PFSK-1 (cell line): ENCODE data around the gene TMEM176A.

Experiments
- POLR2AphosphoS5 ChIP-seq: IDR thresholded peaks from 2 replicates; pipeline ENCODE4 v1.6.1; 2012; ENCODE audit warnings: low read depth, mild to moderate bottlenecking, control low read depth, low read length, moderate library complexity
- TF ChIP-seq, protein P1 (sequence below), 2 experiments: IDR thresholded peaks; 2 replicates each; pipeline versions ENCODE4 v1.6.1 to v1.8.0; 2011 to 2012; ENCODE audit warnings: low read depth in 2 of 2, low read length in 2 of 2, control low read depth in 1 of 2, inconsistent platforms in 1 of 2, mild to moderate bottlenecking in 1 of 2, moderate library complexity in 1 of 2; ENCODE audit not compliant: insufficient read depth in 1 of 2

GRCh38 chr7:150828384-150828783 is 27.8 kb downstream of the TMEM176A start:
- TF ChIP-seq, protein P1, sequence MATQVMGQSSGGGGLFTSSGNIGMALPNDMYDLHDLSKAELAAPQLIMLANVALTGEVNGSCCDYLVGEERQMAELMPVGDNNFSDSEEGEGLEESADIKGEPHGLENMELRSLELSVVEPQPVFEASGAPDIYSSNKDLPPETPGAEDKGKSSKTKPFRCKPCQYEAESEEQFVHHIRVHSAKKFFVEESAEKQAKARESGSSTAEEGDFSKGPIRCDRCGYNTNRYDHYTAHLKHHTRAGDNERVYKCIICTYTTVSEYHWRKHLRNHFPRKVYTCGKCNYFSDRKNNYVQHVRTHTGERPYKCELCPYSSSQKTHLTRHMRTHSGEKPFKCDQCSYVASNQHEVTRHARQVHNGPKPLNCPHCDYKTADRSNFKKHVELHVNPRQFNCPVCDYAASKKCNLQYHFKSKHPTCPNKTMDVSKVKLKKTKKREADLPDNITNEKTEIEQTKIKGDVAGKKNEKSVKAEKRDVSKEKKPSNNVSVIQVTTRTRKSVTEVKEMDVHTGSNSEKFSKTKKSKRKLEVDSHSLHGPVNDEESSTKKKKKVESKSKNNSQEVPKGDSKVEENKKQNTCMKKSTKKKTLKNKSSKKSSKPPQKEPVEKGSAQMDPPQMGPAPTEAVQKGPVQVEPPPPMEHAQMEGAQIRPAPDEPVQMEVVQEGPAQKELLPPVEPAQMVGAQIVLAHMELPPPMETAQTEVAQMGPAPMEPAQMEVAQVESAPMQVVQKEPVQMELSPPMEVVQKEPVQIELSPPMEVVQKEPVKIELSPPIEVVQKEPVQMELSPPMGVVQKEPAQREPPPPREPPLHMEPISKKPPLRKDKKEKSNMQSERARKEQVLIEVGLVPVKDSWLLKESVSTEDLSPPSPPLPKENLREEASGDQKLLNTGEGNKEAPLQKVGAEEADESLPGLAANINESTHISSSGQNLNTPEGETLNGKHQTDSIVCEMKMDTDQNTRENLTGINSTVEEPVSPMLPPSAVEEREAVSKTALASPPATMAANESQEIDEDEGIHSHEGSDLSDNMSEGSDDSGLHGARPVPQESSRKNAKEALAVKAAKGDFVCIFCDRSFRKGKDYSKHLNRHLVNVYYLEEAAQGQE (IDR thresholded peaks at IDR 0.05; ENCODE audit: insufficient read depth in 1 of 2, low read depth in 2 of 2, low read length in 2 of 2), result no peak
- TF ChIP-seq POLR2AphosphoS5, result no peak
